Activated gamma-delta T cell treated with anti-CD3 and anti-CD28 coated beads, Interleukin-2, amount 50 U/mL, for 16 hours (primary cell): ENCODE measurements around the gene ZMYND11.
"Not testable (repeated sequence)": the region's sequence is repeated elsewhere in the genome, so short reads cannot be mapped to it uniquely, and the experiment has no call there.

Source experiments
- DNase-seq: peaks from one replicate; pipeline ENCODE4 v3.0.0-alpha.2; 2020; ENCODE audit warnings: low read depth

ZMYND11 gene

GRCh38 chr10:248307-248706 is 113.1 kb downstream of the ZMYND11 start:
- DNase-seq = no peak

DNA sequence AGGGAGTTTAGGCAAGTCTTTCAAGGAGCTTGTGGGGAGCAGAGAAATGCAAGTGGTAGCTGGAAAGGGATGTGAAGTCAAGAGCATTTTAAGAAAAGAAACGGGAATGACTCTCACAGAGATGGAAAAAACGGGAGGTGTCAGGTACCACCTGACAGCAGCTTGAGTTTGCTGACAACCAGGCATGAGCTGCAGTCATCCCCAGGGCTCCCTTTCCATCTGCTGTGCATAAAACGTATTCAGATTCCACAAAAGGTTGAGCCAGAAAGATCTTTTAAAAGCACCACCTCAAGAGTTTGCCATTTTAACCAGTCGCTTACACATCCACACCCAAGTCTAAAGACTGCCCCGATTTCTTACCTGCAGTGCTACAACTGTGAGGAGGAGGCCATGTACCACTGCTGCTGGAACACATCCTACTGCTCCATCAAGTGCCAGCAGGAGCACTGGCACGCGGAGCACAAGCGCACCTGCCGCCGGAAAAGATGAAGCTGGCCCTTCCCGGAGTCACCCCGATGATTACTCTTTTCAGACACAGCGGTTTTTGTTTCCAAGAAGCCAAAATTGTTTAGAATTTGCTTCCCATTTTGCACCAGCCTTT is 116.8 kb downstream of the ZMYND11 start:
- DNase-seq = no peak

DNA sequence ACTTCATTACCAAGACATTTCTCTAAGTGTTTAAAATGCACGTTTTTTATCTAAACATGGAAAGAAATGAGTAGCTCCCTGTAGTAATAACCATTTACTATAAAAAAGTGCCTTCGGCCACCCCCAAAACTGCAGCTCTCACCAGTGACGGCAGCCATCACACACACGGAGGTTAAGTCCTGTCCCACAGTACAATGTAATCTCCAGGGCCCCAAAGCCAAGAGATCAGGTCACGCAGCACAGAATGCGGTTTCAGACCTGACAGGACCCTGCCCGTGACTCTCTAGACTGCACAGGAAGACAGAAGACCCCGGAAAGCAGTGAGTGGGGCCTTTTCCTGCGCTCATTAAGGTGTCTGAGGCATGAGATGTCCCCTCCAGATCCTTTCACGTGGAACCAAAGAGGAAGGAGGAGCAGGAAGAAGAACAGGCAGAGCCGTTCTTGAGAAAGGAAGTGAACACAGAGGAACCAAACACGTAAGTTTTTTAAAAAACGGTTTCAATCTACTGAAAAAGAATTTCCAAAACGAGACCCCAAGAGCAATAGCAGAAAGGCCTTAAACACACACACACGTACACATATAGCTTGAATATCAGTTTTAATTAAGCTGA is 125.7 kb downstream of the ZMYND11 start:
- DNase-seq = no peak

DNA sequence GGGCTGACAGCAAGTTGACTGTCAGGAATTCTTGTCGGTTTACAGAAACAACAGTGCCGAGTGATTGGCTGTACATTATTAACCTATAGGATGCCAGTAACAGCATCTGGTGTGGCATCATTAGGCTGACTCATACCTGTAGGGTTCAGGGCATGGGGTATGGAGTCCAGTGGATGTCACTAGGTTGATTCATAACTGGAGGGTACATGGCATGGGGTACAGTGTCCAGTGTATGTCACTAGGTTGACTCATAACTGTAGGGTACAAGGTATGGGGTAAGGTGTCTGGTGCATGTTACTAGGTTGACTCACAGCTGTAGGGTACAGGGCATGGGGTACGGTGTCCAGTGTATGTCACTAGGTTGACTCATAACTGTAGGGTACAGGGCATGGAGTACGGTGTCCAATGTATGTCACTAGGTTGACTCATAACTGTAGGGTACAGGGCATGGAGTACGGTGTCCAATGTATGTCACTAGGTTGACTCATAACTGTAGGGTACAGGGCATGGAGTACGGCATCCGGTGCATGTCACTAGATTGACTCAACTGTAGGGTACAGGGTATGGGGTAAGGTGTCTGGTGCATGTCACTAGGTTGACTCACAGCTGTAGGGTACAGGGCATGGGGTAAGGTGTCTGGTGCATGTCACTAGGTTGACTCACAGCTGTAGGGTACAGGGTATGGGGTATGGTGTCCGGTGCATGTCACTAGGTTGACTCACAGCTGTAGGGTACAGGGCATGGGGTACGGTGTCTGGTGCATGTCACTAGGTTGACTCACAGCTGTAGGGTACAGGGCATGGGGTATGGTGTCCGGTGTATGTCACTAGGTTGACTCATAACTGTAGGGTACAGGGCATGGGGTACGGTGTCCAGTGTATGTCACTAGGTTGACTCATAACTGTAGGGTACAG is 129.2 kb downstream of the ZMYND11 start:
- not testable (repeated sequence) for DNase-seq

- not testable (repeated sequence) for DNase-seq
These were observed 129.8 kb downstream of the ZMYND11 start for GRCh38 chr10:265074-265440.

DNA sequence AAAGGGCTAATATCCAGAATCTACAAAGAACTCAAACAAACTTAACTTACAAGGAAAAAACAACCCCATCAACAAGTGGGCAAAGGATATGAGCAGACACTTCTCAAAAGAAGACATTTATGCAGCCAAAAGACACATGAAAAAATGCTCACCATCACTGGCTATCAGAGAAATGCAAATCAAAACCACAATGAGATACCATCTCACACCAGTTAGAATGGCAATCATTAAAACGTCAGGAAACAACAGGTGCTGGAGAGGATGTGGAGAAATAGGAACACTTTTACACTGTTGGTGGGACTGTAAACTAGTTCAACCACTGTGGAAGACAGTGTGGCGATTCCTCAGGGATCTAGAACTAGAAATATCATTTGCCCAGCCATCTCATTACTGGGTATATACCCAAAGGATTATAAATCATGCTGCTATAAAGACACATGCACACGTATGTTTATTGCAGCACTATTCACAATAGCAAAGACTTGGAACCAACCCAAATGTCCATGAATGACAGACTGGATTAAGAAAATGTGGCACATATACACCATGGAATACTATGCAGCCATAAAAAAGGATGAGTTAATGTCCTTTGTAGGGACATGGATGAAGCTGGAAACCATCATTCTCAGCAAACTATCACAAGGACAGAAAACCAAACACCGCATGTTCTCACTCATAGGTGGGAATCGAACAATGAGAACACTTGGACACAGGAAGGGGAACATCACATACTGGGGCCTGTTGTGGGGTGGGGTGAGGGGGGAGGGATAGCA is 130.7 kb downstream of the ZMYND11 start:
- DNase-seq = not testable (repeated sequence)

DNA sequence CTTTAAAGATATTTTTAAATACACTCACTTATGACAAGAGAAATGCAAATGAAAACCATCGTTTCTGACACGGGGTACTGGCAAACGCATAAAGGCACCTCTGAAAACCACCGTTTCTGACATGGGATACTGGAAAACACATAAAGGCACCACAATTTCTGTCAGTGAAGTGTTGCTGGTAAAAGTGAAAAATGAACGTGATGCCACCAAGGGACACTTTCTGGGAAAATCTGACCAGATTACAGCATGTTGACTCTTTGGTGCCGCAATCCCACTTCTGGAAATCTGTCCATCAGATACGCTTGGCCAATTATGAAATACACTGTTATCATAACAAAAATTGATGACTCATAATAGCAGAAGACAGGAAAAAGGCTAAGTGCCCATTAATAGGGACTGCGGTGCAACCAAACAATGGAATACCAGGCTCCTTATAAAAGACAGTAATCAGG is 131.7 kb downstream of the ZMYND11 start:
- no peak for DNase-seq

DNA sequence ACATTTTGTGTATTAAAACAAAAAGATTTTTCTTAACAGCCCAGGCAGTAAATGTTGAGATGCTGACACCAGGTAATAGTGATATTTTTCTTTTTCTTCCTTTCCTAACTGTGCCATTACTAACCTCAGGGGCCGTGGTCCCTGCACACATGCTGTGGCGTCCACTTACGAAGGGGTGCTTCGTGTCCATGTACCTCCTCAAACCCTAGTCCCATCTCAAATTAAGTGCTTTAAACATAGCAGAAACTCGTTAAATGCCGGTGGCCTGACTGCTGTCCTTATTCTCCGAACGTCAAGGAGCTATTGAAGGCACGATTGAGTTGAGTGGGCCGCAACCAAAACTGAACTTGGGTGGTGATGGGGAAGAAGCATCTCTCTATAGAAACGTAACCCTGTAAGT is 132.4 kb downstream of the ZMYND11 start:
- no peak for DNase-seq

GRCh38 chr10:269440-270074 is 134.3 kb downstream of the ZMYND11 start:
- no peak for DNase-seq

DNA sequence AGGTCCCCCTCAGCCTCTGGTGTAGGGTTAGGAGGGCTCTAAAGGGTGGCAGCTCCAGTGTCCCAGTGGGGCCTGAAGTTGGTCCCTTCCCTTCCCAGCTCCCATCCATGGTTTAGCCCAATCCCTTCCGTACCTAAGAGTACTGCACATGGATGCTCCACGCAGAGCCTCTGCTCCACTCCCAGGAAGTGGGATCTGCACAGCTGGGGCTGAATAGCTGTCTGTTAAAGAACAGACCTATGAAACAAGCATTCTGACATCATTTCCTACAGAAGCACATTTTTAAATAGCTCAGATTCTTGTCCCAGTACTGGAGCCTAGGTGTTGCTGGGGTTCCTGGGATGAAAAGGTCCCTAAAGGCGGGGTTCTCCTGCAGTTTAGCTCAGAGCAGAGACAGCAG is 135.9 kb downstream of the ZMYND11 start:
- DNase-seq = no peak

- no peak for DNase-seq
These were observed 136.5 kb downstream of the ZMYND11 start for GRCh38 chr10:271722-272121.

- DNase-seq = no peak
These were observed 137.8 kb downstream of the ZMYND11 start for GRCh38 chr10:273088-273487.

DNA sequence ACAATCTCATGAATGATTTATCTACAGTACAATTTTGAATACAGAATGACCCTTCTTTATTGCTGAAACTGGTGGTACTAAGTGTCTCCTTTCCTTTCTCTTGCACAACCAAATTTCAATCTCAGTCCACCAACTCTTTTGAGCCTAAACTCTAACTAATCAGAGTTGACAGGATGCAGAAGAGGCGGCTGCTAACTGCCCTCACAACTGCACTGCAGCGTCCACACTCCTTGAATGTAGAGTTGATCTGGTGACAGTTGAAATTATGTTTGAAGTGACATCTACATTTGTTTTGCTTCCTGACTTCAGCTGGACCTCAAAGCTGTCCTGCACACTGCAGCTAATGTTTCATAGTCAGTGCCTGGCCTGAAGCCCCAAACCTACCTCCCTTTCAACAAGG is 139.6 kb downstream of the ZMYND11 start:
- no peak for DNase-seq

DNA sequence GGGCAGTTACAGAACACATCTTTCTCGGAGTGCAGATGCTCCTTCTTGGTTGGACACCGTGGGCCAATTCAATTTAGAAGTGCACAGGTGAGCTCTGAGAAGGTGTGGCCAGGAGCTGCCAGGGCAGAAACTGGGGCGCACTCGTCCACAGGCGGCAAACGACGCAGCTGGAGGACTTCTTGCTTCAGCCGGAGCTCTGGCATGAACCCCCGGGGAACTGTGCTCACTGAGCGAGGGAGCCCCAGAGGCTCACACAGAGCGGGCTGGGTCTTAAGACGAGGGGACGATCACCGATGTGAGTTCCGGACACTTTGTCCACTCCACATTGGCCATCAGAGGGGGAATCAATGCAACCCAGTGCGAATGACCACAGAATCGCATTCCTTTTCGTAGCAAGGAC is 140.4 kb downstream of the ZMYND11 start:
- DNase-seq = no peak

- DNase-seq = no peak
These were observed 142.7 kb downstream of the ZMYND11 start for GRCh38 chr10:277963-278362.

DNA sequence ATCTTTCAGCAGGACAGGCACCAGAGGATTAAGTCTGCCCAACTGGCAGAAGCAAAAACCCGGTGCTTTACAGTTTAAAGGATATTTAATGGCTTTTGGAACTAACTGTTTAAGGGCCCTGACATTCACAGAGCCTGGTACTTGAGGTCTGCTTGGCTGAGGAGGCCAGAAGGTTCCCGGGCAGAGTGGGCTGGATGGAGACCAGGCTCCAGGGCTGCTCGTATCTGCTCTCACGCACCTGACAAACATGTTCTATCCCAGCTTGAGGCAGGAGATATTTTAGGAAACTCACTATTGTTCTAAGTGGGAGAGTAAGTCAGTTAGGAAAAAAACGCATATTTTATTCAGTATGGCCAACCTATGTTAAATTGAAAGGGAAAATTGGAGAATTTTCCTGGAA is 143.5 kb downstream of the ZMYND11 start:
- no peak for DNase-seq

DNA sequence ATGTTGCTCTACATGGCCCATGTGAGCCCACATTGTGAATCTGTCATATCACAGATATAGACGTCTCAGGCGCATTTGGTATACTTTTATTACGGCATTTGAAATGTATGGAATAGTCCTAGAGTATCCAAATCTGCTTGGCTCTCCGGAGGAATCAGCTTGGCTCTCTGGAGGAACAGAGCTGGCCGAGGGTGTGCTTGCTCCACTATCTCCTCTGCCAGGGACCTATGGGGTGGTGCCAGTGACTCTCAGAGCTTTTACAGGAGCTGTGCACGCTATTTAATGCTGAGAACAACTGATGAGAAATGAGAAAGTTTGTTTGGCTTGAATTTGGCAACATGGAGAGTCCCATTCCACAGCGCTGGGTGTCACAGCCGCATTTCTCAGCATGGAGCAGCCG is 144.0 kb downstream of the ZMYND11 start:
- no peak for DNase-seq

DNA sequence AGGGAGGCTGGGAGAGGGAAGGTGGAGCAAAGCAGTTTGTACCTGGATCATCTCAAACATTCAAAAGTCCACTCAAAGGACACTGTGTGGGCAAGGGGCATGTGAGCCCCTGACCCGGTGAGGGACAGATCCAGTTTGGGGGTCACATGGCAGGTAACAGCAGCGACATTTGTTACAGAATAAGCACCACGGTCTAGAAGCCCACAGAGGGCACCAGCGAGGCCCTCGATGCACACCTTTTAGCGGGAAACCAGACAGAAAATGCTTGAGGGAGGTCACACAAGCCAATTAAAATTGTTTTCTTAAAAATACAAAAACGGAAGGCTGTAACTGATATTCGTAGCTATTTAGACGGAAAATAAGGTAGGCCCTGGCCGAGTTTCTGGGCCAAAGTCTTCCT is 144.4 kb downstream of the ZMYND11 start:
- DNase-seq = no peak

- no peak for DNase-seq
These were observed 147.3 kb downstream of the ZMYND11 start for GRCh38 chr10:282294-283139.

- no peak for DNase-seq
These were observed 147.9 kb downstream of the ZMYND11 start for GRCh38 chr10:283140-283479.

DNA sequence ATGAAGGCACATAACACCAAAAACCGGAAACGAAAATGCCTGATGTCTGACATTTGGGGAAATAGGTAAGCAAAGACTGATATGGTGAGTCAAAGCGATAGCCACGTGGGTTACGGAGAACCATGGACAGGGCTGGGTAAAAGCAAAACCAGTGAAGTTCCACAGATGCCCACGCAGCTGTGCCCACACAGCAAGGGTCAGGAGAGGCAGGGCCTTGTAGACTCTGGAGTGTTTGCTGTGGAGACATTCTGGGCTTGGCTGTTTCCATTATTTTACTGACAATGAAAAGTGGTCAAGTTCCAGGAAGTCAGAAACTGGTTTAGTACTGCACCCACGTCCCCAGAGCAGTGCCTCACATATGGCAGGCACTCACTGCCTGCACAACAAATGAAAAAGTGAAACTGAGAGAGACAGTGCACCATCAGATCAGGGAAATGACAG is 148.7 kb downstream of the ZMYND11 start:
- DNase-seq = no peak
